GM06990 (cell line): ENCODE results near the gene CABP1.
"Not testable (repeated sequence)": the region's sequence is repeated elsewhere in the genome, so short reads cannot be mapped to it uniquely, and the experiment has no call there.

Experiments
- DNase-seq: peaks from one replicate; pipeline ENCODE4 v3.0.0-alpha.2; 2011; ENCODE audit not compliant: insufficient read length; ENCODE audit errors: extremely low read depth
- H3K27me3 ChIP-seq: replicated peaks from 2 replicates; pipeline ENCODE4 v1.6.0; 2011; ENCODE audit warnings: low read length; ENCODE audit not compliant: control insufficient read depth, insufficient read depth
- H3K36me3 ChIP-seq: 2 replicates; pipeline ENCODE4 v1.5.1; 2011; ENCODE audit warnings: low read length; ENCODE audit not compliant: control insufficient read depth, insufficient read depth
- H3K4me3 ChIP-seq: replicated peaks from 2 replicates; pipeline ENCODE4 v1.5.1; 2011; ENCODE audit warnings: low read depth, mild to moderate bottlenecking, control low read depth, low read length
- TF ChIP-seq, protein P1 (sequence below): IDR thresholded peaks from 2 replicates; pipeline ENCODE4 v1.5.1; 2011; ENCODE audit warnings: low read length, control low read depth, mild to moderate bottlenecking, inconsistent platforms; ENCODE audit not compliant: insufficient read depth, poor library complexity, severe bottlenecking

The CABP1 gene

DNA sequence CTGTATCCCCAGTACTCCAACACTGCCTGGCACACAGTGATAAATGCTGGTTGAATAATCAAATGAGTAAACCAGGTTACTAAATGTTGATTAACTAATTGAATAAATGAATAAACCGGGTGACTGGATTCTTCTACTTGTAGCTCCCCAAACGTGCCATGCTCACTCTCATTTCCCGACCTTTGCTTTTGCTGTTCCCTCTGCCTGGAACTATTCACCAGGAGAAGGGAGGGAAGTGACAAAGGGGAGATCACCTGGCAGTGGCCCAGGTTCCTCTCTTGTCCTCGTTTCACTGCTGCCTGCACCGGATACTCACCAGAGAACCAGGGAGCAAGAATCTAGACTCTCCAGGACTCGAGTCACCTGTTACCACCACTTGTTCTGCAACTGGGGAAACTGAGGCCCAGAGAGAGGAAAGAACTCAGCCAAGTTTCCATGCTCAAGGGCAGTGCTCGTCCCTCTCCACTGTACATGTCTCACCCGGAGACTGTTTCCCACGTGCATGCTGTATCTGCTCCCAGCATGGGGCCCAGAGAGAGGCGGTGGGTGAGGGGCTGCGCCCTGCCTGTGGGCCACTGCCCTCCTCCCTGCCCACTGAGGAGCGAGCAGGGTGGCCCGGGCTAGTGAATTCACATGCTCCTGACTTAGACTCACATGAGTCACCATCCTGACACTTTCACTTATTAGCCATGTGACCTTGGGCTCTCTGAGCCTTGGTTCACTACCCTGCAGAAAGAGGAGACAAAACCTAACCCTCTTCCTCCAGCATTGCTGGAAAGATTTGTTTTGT lies 41.6 kb upstream of the CABP1 start:
- no peak overlapping the region for H3K4me3 ChIP-seq
- no peak for DNase-seq
- no peaks in the 10 kb centered on the region for H3K27me3 ChIP-seq
- TF ChIP-seq, protein P1, sequence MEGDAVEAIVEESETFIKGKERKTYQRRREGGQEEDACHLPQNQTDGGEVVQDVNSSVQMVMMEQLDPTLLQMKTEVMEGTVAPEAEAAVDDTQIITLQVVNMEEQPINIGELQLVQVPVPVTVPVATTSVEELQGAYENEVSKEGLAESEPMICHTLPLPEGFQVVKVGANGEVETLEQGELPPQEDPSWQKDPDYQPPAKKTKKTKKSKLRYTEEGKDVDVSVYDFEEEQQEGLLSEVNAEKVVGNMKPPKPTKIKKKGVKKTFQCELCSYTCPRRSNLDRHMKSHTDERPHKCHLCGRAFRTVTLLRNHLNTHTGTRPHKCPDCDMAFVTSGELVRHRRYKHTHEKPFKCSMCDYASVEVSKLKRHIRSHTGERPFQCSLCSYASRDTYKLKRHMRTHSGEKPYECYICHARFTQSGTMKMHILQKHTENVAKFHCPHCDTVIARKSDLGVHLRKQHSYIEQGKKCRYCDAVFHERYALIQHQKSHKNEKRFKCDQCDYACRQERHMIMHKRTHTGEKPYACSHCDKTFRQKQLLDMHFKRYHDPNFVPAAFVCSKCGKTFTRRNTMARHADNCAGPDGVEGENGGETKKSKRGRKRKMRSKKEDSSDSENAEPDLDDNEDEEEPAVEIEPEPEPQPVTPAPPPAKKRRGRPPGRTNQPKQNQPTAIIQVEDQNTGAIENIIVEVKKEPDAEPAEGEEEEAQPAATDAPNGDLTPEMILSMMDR, result no peak
- H3K36me3 ChIP-seq, result no peaks in the 10 kb centered on the region

DNA sequence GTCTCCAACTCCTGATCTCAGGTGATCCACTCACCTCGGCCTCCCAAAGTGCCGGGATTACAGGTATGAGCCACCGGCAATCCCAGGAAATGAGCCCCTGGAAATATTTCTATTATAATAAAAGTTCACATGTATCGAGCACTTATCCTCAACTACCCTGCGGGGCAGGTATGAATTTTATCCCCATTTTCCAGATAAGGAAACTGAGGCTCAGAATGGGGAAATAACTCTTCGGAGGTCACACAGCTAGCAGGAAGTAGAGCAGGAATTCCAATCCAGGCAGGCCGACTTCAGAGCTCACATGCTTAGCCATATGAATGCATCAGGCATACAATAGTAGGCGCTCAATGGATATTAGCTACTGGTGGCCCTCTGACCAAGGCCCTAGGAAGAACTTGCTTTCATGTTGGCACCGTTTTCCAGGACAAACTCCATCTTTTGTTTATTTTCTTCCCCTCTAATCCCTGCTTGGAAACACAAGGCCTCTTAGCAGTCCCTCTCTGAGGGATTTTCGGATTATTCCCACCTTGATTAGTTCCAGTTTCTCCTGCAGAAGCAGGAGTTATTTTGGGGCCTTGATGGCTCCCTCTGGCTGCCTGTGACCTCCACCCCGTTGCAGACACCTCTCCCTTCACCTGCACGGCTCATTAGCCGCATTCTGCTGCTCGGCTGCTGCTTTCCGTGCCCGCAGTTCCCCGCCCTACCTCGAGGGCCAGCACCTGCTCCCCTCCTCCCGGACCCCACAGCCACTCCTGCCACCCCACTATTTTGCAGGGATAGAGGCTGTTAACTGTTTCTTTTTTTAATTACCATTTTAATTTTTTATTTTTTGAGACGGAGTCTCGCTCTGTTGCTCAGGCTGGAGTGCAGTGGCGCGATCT lies 40.5 kb upstream of the CABP1 start:
- no peaks in the 10 kb centered on the region for H3K36me3 ChIP-seq
- TF ChIP-seq, protein P1, result no peak
- DNase-seq, result no peak
- no peaks in the 10 kb centered on the region for H3K27me3 ChIP-seq
- no peak overlapping the region for H3K4me3 ChIP-seq

DNA sequence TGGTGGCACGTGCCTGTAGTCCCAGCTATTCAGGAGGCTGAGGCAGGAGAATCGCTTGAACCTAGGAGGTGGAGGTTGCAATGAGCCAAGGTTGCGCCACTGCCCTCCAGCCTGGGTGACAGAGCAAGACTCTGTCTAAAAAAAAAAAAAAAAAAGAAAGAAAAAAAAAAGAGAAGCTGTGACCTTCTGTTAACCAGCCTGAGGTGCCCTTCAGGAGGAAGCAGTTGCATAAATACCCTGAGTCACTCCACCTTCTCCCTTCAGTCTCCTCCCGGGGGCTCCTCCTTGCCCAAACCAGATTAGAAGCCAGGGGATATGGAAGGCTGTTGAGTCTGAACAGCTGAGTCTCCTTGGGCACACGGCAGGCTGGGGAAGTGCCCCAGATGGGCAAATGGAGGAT lies 38.0 kb upstream of the CABP1 start:
- not testable (repeated sequence) for DNase-seq, H3K36me3 ChIP-seq

DNA sequence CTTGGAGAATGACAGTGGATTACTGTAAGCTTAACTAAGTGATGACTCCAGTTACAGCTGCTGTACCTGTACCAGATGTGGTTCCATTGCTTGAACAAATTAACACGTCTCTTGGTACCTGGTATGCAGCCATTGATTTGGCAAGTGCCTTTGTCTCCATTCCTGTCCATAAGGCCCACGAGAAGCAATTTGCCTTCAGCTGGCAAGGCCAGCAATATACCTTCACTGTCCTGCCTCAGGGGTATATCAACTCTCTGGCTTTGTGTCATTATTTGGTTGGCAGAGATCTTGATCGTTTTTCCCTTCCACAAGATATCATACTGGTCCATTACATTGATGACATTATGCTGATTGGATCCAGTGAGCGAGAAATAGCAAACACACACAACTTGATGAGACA lies 29.9 kb upstream of the CABP1 start:
- no peak for DNase-seq
- H3K4me3 ChIP-seq, result no peak overlapping the region
- TF ChIP-seq, protein P1, result no peak
- no peaks in the 10 kb centered on the region for H3K36me3 ChIP-seq
- H3K27me3 ChIP-seq, result no peaks in the 10 kb centered on the region

More for the DNA sequence above, 38.0 kb upstream of the CABP1 start:
- H3K27me3 ChIP-seq, H3K4me3 ChIP-seq: not testable (repeated sequence)

DNA sequence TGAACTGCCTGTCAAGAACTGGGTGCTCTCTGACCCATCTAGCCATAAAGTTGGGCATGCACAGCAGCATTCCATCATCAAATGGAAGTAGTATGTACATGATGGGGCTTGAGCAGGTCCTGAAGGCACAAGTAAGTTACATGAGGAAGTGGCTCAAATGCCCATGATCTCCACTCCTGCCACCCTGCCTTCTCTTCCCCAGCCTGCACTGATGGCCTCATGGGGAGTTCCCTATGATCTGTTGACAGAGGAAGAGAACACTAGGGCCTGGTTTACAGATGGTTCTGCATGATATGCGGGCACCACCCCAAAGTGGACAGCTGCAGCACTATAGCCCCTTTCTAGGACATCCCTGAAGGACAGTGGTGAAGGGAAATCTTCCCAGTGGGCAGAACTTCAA lies 28.9 kb upstream of the CABP1 start:
- not testable (repeated sequence) for H3K4me3 ChIP-seq, DNase-seq, H3K36me3 ChIP-seq, H3K27me3 ChIP-seq

DNA sequence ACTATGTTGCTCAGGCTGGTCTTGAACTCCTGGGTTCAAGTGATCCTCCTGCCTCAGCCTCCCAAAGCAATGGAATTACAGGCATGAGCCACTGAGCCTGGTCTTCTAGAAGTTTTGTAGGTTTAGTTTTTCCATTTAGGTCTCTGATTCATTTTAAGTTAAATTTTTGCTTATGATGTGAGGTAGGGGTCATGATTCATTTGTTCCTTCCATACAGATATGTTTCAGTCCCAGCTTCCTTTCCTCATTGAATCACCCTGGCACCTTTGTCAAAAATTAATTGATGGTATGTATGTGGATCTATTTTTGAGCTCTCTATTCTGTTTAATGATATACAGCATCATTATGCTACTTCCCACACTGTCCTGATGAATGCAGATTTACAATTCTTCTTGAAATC lies 25.6 kb upstream of the CABP1 start:
- no peak for DNase-seq
- Histone ChIP-seq H3K36me3 (no peaks in the 10 kb centered on the region), H3K4me3 (no peak overlapping the region), H3K27me3 (no peaks in the 10 kb centered on the region)
- TF ChIP-seq, protein P1, result no peak

DNA sequence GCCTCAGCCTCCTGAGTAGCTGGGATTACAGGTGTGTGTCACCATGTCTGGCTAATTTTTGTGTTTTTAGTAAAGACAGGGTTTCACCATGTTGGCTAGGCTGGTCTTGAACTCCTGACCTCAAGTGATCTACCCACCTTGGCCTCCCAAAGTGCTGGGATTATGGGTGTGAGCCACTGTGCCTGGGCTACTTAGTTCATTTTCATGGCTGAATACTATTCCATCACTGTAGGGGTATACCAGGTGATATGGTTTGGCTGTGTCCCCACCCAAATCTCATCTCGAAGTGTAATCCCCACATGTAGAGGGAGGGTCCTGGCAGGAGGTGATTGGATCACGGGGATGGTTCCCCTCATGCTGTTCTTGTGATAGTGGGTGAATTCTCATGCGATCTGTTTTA lies 23.2 kb upstream of the CABP1 start:
- H3K4me3 ChIP-seq, DNase-seq, H3K27me3 ChIP-seq, H3K36me3 ChIP-seq: not testable (repeated sequence)

DNA sequence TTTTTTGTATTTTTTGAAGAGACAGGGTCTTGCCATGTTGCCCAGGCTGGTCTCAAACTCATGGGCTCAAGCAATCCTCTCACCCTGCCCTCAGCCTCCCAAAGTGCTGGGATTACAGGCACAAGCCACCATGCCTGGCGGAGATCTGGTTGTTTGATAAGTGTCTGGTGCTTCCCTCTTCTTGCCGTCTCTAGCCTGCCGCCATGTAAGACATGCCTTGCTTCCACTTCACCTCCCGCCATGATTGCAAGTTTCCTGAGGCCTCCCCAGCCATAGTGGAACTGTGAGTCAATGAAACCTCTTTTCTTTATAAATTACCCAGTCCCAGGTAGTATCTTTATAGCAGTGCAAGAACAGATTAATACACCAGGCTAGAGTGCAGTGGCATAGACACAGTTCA lies 22.7 kb upstream of the CABP1 start:
- H3K27me3 ChIP-seq, DNase-seq, H3K36me3 ChIP-seq, H3K4me3 ChIP-seq: not testable (repeated sequence)
